ENCODE measurements around the gene LANCL3.
"Not testable (repeated sequence)": the region's sequence is repeated elsewhere in the genome, so short reads cannot be mapped to it uniquely, and the experiment has no call there.

Gene LANCL3

DNA sequence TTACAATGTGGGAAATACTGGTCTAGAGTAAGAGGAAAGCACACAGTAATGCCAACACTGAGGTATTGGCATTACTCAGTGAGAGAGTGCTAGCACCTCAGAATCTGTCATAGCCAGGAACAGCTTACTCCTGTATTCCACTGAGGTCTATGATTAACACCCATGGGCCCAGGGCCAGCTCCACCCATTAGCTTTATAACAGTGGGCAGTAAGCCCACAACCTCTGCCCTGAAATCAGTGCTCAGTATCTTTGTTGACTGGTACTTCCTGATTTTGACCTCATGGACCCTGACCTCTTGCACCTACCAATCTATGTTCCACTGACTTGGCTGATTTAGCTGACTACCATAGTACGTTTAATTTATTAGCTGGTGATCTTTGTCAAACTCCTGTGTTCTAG, 56.1 kb downstream of the LANCL3 start:
- no peak for DNase-seq (ENCODE audit: low read depth)

- DNase-seq (ENCODE audit: low read depth): no peak
These were observed 66.6 kb downstream of the LANCL3 start for GRCh38 chrX:37638047-37638446.

DNA sequence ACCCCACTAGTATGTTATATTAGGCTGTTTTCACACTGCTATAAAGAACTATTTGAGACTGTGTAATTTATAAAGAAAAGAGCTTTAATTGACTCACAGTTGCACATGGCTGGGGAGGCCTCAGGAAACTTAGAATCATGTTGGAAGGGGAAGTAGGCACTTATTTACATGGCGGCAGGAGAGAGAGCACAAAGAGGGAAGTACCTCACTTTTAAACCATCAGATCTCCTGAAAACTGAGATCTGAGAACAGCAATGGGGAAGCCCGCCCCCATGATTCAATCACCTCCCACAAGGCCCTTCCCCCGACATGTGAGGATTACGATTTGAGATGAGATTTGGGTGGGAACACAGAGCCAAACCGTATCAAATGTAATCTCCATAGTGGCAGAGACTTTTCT, 68.7 kb downstream of the LANCL3 start:
- DNase-seq (ENCODE audit: low read depth): no peak

DNA sequence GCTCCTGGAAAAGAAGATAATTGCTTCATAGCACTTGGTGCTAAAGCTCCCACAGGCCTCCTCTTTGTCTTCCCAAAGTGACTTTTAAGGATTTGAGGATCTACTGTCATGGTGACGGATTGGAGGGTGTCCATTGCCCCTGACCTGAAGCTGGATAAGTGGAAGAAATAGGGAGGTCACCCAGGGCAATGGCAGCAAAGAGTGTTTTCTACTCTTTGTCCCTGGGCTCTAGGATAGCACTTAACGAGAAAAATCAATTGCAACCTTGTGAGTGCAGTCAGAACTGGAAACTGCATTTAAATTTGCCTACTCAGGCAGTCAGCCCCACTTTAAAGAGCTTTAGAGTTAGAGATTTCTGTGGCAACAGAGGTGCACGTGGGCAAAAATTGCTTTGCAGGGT, 70.4 kb downstream of the LANCL3 start:
- no peak for DNase-seq (ENCODE audit: low read depth)

DNA sequence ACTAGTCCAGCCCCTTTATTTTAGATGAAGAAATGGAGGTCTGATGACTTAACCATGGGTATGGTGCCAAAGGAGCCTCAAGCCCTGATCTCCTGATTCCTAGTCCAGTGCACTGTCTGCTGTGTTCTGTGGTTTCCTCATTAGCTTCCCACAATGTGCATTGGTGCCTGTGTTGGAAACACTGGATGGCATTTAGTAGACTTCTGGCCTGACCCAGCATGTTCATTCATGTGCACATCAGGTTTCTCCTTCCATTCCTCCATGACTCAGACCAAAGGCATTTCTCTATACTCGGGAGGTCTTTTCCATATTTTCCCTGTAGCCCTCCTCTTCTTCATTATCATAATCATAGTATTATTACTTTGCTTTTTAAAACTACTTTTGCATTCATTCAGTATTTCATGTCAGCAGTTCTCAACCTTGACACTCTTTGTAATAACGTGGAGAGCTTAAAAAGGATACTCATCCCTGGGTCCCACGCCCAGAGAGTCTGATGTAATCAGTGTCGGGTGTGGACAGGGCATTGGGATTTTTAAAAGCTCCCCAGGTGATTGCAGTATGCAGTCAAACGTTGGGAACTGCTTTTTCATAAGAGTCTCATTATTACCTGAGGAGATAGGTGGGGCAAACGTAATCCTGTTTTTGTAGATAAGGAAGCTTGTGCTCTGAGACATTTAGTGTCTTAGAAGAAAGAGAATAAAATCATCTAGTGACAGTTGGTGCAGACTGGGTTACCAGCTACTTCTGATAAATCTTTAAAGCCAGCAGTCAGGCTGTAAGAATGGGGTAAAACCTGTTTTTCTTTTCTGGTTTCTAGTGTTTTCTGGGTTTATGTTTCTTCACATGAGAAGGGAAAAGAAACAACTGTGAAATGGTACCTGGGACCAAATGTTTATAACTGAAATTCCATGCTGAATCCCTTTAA, 73.2 kb downstream of the LANCL3 start:
- DNase-seq (ENCODE audit: low read depth): no peak

- DNase-seq (ENCODE audit: low read depth): no peak
These were observed 74.8 kb downstream of the LANCL3 start for GRCh38 chrX:37646254-37646653.

DNA sequence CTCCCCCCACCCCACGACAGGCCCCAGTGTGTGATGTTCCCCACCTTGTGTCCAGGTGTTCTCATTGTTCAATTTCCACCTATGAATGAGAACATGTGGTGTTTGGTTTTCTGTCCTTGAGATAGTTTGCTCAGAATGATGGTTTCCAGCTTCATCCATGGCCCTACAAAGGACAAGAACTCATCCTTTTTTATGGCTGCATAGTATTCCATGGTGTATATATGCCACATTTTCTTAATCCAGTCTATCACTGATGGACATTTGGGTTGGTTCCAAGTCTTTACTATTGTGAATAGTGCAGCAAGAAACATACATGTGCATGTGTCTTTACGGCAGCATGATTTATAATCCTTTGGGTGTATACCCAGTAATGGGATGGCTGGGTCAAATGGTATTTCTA, 79.4 kb downstream of the LANCL3 start:
- not testable (repeated sequence) for DNase-seq (ENCODE audit: low read depth)

DNA sequence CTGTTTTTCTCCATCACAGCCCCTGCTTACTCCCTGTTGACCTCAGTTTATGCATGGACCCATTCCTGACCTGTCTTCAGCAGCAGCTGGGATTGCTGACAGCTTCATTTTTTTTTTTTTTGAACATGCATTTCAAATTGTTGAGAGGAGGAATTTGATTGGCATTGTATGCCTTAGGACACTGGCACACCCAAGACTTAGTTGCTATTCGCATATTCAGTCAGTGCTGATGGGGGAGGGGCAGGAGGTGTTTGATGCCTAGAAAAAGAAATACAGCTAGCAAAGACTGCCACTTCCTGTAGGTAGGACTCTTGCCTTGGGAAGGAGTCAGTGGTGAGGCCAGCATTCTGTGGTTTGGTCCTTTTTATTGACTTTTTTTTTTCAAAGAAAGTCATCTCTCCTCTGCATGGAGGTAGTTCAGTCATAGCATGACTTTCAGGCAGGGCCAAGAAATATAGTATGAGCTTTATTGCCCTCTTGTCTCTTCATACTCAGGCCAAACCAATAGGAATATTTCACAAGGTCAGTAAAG, 80.5 kb downstream of the LANCL3 start:
- DNase-seq (ENCODE audit: low read depth): no peak

DNA sequence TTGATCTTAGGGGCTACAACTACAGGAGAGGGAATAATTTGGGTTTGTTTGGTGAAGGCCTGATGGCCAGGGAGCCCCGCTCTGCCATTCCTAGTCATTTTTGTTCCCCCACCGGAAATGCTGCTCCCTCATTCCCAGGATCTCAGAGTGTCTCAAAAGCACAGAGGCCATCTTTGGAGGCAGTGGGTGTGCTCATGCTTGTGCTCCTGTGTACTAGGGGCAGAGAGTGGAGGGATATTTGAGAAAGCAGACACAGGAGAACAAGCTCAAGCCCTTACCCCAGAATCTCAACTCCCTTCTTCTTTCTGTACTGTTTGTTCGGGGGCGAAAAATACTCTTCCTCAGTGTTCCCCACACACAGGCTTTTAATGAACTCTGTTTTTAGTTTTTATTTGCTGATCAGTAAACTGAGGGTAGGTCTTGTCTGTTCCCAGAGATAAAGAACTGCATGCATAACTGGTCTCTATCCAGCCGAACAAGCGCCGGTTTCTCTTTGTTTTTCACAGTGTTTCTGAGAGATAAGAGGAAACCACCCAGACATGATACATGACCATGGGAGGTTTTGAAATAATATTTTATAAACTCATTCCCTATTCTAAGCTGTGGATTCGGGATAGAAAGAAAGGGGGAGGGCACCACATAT, 81.2 kb downstream of the LANCL3 start:
- no peak for DNase-seq (ENCODE audit: low read depth)

DNA sequence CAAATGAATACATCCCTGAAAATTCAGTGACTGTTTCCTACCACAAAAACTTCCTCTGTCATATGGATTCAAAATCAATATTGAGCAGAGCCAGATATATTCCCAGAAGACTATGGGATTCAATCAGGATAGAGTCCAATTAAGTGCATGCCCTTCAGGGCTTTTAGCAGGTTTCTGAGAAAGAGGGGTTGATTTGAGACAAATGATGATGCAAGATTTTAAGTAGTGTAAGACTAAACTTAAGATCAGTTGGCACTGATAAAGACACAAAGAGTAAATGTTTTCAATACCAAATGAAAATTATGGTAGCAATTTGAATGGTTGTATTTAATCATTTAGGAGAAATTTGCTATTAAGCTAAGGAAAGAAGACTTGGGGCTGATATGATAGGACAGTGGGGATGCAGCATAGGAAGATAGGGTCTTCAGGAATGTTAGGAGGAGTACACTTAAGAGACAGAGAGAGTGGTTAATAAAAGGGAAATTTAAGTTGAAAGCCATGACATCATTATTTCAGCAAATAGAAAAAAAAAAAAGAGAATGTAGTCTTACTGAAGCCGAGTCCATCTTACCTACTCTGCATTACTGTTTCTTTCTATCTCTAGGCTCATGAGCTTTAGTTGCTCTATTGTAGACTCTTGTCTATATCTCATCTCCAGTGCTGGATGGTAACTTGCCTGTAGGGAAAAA, 82.1 kb downstream of the LANCL3 start:
- DNase-seq (ENCODE audit: low read depth): no peak

- no peak for DNase-seq (ENCODE audit: low read depth)
These were observed 87.0 kb downstream of the LANCL3 start for GRCh38 chrX:37658343-37659030.

DNA sequence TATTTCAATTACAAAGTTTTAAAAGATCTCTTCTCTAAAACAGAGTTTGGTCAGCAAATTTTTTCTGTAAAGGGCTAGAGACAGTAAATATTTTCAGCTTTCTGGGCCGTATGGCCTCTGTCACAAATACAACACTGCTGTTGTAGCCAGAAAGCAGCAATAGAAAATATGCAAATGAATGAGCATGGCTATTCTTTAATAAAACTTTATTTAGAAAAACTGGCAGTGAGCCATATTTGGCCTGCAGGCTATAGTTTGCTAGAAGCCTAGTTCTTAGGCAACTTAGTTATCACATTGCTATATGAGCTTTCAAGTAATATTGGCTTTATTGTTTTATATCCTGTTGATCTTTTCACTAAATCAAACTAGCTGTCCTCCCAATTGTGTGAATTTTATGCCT, 87.6 kb downstream of the LANCL3 start:
- DNase-seq (ENCODE audit: low read depth): no peak

- DNase-seq (ENCODE audit: low read depth): no peak
These were observed 90.7 kb downstream of the LANCL3 start for GRCh38 chrX:37662181-37662580.

DNA sequence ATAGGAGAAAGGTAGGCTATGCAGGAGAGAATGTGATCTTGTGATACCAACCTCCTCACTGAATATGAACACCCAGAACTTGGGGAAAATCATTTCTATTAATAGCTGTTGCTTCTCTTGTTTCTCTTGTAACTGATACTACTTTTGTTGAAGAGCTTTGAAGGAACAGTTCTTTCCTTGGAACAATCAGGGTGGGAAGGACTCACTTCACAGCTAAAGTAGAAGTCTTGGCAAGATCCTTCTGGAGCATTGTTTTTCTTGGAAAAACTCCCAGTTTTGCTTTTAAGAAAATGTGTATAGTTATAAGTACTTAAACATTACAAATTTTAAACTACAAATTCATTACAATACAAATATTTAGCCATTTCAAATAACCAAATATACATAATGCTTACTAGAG, 95.1 kb downstream of the LANCL3 start:
- no peak for DNase-seq (ENCODE audit: low read depth)

DNA sequence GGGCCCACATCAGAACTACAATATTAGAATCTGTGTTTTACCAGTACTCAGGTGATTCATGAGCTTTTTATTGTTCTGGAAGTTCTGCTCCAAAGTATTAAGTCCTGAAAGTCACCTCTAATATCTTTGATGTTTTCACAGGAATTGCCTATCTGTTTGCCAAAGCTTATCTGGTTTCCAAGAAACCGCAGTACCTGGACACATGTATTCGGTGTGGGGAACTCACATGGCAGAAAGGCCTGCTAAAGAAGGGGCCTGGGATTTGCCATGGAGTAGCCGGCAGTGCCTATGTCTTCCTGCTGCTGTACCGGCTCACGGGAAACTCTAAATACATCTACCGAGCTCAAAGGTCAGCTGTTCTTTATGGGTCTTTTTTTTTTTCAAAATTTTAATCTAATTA, 95.7 kb downstream of the LANCL3 start:
- no peak for DNase-seq (ENCODE audit: low read depth)

DNA sequence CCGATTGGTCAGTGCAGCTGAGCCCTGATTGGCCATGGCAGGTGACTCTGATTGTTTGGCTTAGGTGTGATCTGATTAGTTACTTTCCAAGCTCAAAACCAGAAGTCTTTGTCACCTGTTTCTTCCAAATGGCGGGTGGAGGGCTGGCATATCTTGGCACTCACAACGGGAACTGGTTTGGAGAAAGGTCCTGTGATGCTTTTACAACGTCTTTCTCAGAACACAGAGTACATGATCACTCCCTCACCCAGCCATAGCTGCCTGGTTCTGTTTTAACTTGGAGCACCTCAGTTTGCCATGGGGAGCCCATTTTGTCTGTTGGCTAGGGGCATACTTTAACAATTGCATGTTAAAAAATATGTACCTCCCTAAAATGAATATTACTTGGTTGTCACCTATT, 101.1 kb downstream of the LANCL3 start:
- no peak for DNase-seq (ENCODE audit: low read depth)

DNA sequence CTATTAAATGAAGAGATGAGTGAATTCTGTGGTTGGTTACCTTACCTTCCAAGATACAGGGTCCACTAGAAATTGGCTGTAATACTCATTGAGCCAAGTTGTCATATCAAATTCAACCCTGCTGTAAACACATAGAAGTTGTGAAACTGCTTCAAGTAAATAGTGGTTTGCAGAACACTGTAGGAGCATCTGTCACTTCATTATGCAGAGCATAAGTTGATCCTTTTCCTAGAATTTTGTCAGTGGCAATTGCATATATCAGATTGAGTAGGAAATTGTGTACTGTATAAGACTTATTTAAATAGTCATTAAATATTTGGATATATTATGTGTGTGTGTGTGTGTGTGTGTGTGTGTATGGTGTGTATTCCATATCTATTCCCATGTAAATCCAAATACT, 105.3 kb downstream of the LANCL3 start:
- DNase-seq (ENCODE audit: low read depth): no peak

- DNase-seq (ENCODE audit: low read depth): no peak
These were observed 105.8 kb downstream of the LANCL3 start for GRCh38 chrX:37677243-37677642.

DNA sequence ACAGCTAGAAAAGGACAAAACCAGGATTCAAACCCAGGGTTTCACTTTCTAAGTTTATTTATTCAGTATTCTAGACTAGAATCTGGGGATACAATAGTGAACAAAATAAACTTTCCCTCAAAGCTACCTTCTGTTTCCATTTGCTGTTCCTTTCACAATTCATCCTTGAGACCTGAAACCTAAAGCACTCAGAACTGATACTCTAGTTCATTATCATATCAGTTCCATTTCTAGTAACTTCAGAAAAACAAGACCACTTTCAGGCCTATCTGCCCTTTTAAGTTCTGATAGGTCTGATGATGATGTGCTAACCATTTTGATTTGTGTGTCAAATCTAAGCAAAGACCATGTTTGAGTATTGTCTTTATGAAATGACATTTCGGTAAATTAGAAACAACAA, 106.3 kb downstream of the LANCL3 start:
- no peak for DNase-seq (ENCODE audit: low read depth)

- DNase-seq (ENCODE audit: low read depth): no peak
These were observed 107.1 kb downstream of the LANCL3 start for GRCh38 chrX:37678574-37678973.

GRCh38 chrX:37679230-37679629, 107.8 kb downstream of the LANCL3 start:
- no peak for DNase-seq (ENCODE audit: low read depth)

DNA sequence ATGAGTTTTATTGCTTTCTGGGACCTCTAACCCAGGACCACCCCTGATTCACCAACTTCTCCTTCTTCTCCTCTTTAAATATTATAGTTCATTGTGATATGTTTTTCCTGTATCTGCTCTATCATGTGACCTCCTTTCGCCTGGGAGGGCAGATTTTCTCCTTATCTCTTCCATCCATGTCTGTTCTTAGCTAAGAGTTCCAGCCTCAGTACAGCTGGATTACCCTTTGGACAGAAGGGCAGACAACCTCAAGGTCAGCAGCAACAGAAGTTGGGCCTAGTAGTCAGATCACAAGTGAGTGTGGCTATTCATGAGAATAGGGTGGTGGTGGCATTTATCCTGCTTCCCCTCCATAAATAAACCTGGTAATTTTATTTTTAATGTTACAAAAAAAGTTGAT, 108.4 kb downstream of the LANCL3 start:
- no peak for DNase-seq (ENCODE audit: low read depth)
